Breast epithelium (tissue), 4 donors: Measurements from ENCODE around the gene SORCS3. TPM values are rescaled to one million over a fixed set of nuclear protein-coding genes. Genes with fewer than 3 reads are reported as not detected.

Source experiments
- DNase-seq, 2 donors: peaks; one replicate each; pipeline ENCODE4 v3.0.0-alpha.2; 2019; ENCODE audit warnings: low spot score in 2 of 2
- H3K27ac ChIP-seq, 2 donors: fragments of 200-600 bp; sonication (generic) in 1 of 2; one replicate each; pipeline ENCODE4 v1.5.1; 2016 to 2019; ENCODE audit warnings: mild to moderate bottlenecking in 1 of 2
- H3K27me3 ChIP-seq, 2 donors: fragments of 200-600 bp; sonication (generic) in 1 of 2; one replicate each; pipeline versions ENCODE4 v1.5.1 to v1.6.0; 2017 to 2019; ENCODE audit warnings: control low read depth in 1 of 2, mild to moderate bottlenecking in 1 of 2
- H3K36me3 ChIP-seq: fragments of 200-600 bp; one replicate; pipeline ENCODE4 v1.5.1; 2019
- H3K4me1 ChIP-seq, 2 donors: fragments of 200-600 bp; sonication (generic); one replicate each; pipeline ENCODE4 v1.5.1; 2016 to 2019; ENCODE audit warnings: control low read depth in 1 of 2
- H3K4me3 ChIP-seq, 3 donors: fragments of 200-600 bp; sonication (generic); 1 replicate in 2 of 3; 2 replicates in 1 of 3; pipeline ENCODE4 v1.5.1; 2016 to 2019; ENCODE audit warnings: mild to moderate bottlenecking in 3 of 3, moderate library complexity in 2 of 3
- H3K9me3 ChIP-seq, 2 donors: fragments of 200-600 bp; sonication (generic) in 1 of 2; one replicate each; pipeline ENCODE4 v1.5.1; 2016 to 2019; ENCODE audit warnings: control low read depth in 1 of 2
- POLR2A ChIP-seq: fragments of 450-650 bp; IDR thresholded peaks from one replicate; pipeline ENCODE4 v1.6.1; 2016; ENCODE audit warnings: antibody characterized with exemption, mild to moderate bottlenecking, moderate library complexity
- POLR2AphosphoS5 ChIP-seq, 3 donors: sonication (generic); formaldehyde crosslinking; IDR thresholded peaks; one replicate each; pipeline ENCODE4 v1.6.1; 2017; ENCODE audit warnings: antibody characterized with exemption in 3 of 3
- intact Hi-C: fragments of 100-400 bp; cut with DNase I; formaldehyde crosslinking; loops from one replicate; pipeline ENCODE4 v1.15.1; 2023; ENCODE audit warnings: low total_unique reads
- total RNA-seq, 3 donors: library from RNA; depleted of rRNA; stranded (reverse); fragments of >200 nt; gene quantifications; one replicate each; pipeline ENCODE4 v1.1.0, GENCODE V29; 2016
- TF ChIP-seq, protein P1 (sequence below), 3 donors: fragments of 450-650 bp; IDR thresholded peaks; one replicate each; pipeline ENCODE4 v1.5.1; 2016 to 2017; ENCODE audit warnings: antibody characterized with exemption in 3 of 3, mild to moderate bottlenecking in 3 of 3, moderate library complexity in 3 of 3

SORCS3 gene
- total RNA-seq, 3 donors from 2014 or later: under 0.01 to 0.16 TPM; not detected in 1

DNA sequence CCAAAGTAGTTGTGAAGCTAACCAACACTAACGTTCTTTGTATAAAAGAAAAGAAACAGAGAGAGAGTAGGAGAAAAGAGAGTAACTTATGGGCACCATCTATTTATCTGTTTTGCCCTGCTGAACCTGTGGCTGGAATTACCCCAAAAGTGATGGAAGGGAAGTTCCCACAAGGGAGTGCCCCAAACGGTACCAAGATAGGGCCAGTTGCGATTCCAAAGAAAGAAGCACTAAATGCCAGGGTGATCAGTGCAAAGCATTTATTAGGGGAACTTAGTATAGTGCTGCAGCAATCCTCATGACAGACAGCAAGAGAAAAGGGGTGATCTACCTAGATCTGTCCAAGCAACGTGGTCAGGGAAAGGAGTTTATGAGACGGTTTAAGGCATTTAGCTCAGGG is 190.2 kb downstream of the SORCS3 start:
- Histone ChIP-seq H3K4me1 (no peaks in the 10 kb centered on the region), H3K36me3 (no peaks in the 10 kb centered on the region), H3K9me3 (peaks cover 0 to 13% of the 10 kb centered on the region in 2 donors), H3K27me3 (no peaks in the 10 kb centered on the region), H3K4me3 (no peak overlapping the region), H3K27ac (no peak overlapping the region)
- TF ChIP-seq, protein P1, sequence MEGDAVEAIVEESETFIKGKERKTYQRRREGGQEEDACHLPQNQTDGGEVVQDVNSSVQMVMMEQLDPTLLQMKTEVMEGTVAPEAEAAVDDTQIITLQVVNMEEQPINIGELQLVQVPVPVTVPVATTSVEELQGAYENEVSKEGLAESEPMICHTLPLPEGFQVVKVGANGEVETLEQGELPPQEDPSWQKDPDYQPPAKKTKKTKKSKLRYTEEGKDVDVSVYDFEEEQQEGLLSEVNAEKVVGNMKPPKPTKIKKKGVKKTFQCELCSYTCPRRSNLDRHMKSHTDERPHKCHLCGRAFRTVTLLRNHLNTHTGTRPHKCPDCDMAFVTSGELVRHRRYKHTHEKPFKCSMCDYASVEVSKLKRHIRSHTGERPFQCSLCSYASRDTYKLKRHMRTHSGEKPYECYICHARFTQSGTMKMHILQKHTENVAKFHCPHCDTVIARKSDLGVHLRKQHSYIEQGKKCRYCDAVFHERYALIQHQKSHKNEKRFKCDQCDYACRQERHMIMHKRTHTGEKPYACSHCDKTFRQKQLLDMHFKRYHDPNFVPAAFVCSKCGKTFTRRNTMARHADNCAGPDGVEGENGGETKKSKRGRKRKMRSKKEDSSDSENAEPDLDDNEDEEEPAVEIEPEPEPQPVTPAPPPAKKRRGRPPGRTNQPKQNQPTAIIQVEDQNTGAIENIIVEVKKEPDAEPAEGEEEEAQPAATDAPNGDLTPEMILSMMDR (IDR thresholded peaks at IDR 0.05): no peak
- no peak for TF ChIP-seq POLR2AphosphoS5 (IDR thresholded peaks at IDR 0.05)
- no peak for TF ChIP-seq POLR2A
- DNase-seq: no peak
- intact Hi-C loops: no loop called here

DNA sequence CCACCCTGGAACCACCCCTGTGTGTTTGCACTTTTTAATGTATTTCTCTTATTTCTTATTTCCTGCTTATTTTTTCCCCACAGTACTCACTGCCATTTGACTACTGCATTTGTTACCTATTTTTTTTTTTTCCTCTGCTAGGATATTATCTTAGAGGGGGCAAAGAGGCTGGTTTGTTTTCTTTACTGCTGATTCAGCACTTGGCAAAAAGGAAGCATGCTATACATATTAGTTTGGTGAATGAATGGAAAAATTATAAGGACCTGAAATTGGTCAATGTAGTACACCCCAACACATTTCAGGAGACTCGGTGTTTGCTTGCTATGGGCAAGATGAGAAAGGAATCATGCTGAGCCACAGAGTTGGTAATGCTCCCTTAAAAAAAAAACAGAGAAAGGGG is 193.5 kb downstream of the SORCS3 start:
- Histone ChIP-seq H3K4me1 (no peaks in the 10 kb centered on the region), H3K4me3 (no peak overlapping the region), H3K27ac (no peak overlapping the region), H3K36me3 (no peaks in the 10 kb centered on the region), H3K27me3 (no peaks in the 10 kb centered on the region), H3K9me3 (no peaks in the 10 kb centered on the region)
- intact Hi-C loops: no loop called here
- no peak for DNase-seq
- TF ChIP-seq POLR2AphosphoS5 (IDR thresholded peaks at IDR 0.05): no peak
- no peak for TF ChIP-seq POLR2A
- TF ChIP-seq, protein P1 (IDR thresholded peaks at IDR 0.05): no peak

DNA sequence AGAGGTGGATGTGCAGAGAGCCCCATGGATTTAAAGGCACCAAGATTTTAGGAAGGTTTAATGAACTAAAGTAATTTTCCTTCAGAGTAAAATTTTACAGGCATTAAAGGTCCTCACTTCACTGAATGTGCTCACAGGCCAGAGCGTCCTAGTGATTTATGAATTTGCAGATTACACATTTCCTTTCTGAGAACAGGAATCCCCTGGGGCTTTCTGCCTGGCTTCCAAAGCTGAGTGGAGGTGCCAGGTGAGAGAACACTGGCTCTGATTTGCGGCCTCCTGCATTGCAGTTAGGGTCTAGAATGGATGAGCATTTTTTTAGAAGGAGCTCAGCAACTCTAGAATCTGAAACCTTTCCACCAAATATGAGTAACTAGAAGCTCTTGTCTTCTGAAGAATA is 194.3 kb downstream of the SORCS3 start:
- Histone ChIP-seq H3K27me3 (no peaks in the 10 kb centered on the region), H3K4me1 (no peaks in the 10 kb centered on the region), H3K27ac (no peak overlapping the region), H3K9me3 (no peaks in the 10 kb centered on the region), H3K36me3 (no peaks in the 10 kb centered on the region), H3K4me3 (no peak overlapping the region)
- no peak for DNase-seq
- TF ChIP-seq POLR2A: no peak
- TF ChIP-seq POLR2AphosphoS5 (IDR thresholded peaks at IDR 0.05): no peak
- TF ChIP-seq, protein P1 (IDR thresholded peaks at IDR 0.05): no peak
- intact Hi-C loops: no loop called here

DNA sequence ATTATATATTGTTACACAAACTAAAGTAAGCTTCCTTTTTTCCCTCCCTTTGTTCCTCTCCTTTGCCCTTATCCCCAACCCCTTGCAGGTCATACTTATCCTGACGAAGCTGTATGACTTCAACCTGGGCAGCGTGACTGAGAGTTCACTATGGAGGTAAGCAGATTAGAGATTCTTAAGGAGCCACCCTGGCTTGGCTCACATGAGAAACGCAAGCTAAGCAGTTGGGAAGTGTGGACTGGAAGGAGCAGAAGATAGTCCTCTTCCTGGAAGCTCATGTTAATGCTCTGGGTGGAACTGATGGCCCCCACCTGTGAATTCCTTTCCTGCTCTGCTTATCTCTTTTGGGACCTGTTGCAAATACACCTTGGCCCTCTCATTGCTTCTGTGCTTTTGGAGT is 201.6 kb downstream of the SORCS3 start:
- no peaks in the 10 kb centered on the region for H3K27me3 ChIP-seq
- TF ChIP-seq, protein P1 (IDR thresholded peaks at IDR 0.05): no peak
- TF ChIP-seq POLR2A (no peak), POLR2AphosphoS5 (IDR thresholded peaks at IDR 0.05) (no peak)
- intact Hi-C loops: loop anchor here (1.0 kb wide), 1 partner anchor 16 kb away; no protein-coding TSS in a partner anchor
- H3K27ac ChIP-seq: no peak overlapping the region
- no peaks in the 10 kb centered on the region for H3K36me3 ChIP-seq
- no peak for DNase-seq
- H3K4me3 ChIP-seq: no peak overlapping the region
- no peaks in the 10 kb centered on the region for H3K9me3 ChIP-seq
- no peaks in the 10 kb centered on the region for H3K4me1 ChIP-seq

DNA sequence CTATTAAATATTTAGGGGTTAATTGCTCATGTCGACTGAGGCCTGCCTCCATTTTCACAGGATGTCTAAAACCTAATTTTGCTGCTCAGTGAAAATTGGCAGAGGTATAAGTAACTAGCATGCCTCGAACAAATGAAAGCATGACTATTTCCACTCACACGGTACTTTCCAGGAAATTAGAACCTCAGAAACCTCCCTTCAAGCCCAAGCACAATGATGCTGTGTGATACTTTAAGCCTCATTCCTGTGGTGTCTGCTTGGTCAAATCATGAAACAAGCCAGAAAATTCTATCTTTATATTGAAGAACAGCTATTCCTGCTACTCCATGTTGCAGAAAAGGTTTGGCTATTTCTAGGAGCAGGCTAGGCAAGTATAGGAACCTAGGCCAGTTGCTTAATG is 203.0 kb downstream of the SORCS3 start:
- no peak overlapping the region for H3K27ac ChIP-seq
- H3K4me3 ChIP-seq: no peak overlapping the region
- no peak for DNase-seq
- TF ChIP-seq, protein P1 (IDR thresholded peaks at IDR 0.05): no peak
- TF ChIP-seq POLR2AphosphoS5 (IDR thresholded peaks at IDR 0.05) (no peak), POLR2A (no peak)
- no peaks in the 10 kb centered on the region for H3K27me3 ChIP-seq
- no peaks in the 10 kb centered on the region for H3K36me3 ChIP-seq
- intact Hi-C loops: no loop called here
- H3K4me1 ChIP-seq: no peaks in the 10 kb centered on the region
- no peaks in the 10 kb centered on the region for H3K9me3 ChIP-seq
